ENCODE results near the gene VPS54.

VPS54 gene

GRCh38 chr2:64019083-64019974 lies at the start of gene VPS54:
TSS of gene VPS54 (minus strand) at chr2:64019428. CDS start at chr2:63983999, 35,429 bp downstream.
- peak; percentile 45 for DNase-seq

GRCh38 chr2:64067326-64067725 lies 48.1 kb upstream of the VPS54 start:
- no peak for DNase-seq

- DNase-seq: no peak
These were observed 46.3 kb upstream of the VPS54 start for GRCh38 chr2:64065516-64065915.

- DNase-seq: no peak
These were observed 44.7 kb upstream of the VPS54 start for GRCh38 chr2:64063924-64064331.

GRCh38 chr2:64063454-64063853 lies 44.2 kb upstream of the VPS54 start:
- DNase-seq: no peak

- no peak for DNase-seq
These were observed 43.6 kb upstream of the VPS54 start for GRCh38 chr2:64062840-64063239.

- DNase-seq: no peak
These were observed 40.0 kb upstream of the VPS54 start for GRCh38 chr2:64059270-64059669.

GRCh38 chr2:64056021-64056420 lies 36.8 kb upstream of the VPS54 start:
- no peak for DNase-seq

GRCh38 chr2:64054161-64054915 lies 35.1 kb upstream of the VPS54 start:
- no peak for DNase-seq

GRCh38 chr2:64052463-64053241 lies 33.4 kb upstream of the VPS54 start:
- no peak for DNase-seq

- DNase-seq: peak; percentile 66
These were observed 30.5 kb upstream of the VPS54 start for GRCh38 chr2:64049633-64050220.

GRCh38 chr2:64045938-64046337 lies 26.7 kb upstream of the VPS54 start:
- no peak for DNase-seq

- no peak for DNase-seq
These were observed 20.9 kb upstream of the VPS54 start for GRCh38 chr2:64040161-64040560.

GRCh38 chr2:64036034-64036705 lies 16.9 kb upstream of the VPS54 start:
- no peak for DNase-seq

GRCh38 chr2:64035072-64035942 lies 16.1 kb upstream of the VPS54 start:
- DNase-seq: peak; percentile 24

GRCh38 chr2:64029116-64029665 lies 10.0 kb upstream of the VPS54 start:
- no peak for DNase-seq

- no peak for DNase-seq
These were observed 6.5 kb upstream of the VPS54 start for GRCh38 chr2:64025741-64026140.

GRCh38 chr2:64024259-64024949 lies 5.2 kb upstream of the VPS54 start:
- DNase-seq: no peak

- DNase-seq: no peak
These were observed 4.4 kb upstream of the VPS54 start for GRCh38 chr2:64023485-64024258.

All from stimulated activated CD4-positive, alpha-beta T cell treated with anti-CD3 and anti-CD28 coated beads, Interleukin-1b, Interleukin-23, amount 100 ng/mL, for 48 hours (primary cell).